Measurements from ENCODE around the gene WDR72. TPM values are rescaled to one million over a fixed set of nuclear protein-coding genes. Genes with fewer than 3 reads are reported as not detected.

WDR72 gene
- total and polyA plus RNA-seq, 2 experiments from 2014 or later: 0.99 to 1.9 TPM

DNA sequence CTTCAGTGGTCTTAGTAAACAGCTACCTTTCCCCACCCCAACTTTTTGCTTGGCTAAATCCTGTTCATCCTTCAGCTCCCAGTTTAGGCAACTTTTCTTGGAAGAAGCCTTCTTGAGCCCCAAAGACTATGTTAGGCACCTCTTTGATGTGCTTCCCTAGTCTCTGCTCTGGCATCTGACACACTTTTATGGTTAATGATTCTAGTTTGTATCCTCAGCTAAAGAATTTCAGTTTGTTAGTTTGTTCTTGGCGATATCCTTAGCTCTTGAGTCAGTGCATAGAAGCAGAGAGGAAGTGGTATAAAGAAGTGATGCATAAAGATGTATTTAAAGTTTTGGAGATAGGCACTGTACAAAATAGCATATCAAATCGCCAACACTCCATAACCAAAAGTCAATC, 168.4 kb downstream of the WDR72 start:
- TF ChIP-seq EZH2phosphoT487 (IDR thresholded peaks at IDR 0.05; ENCODE audit: unreplicated experiment) (no peak), ZNF114 (CRISPR knock-in tag; IDR thresholded peaks at IDR 0.05) (no peak), CREB1 (CRISPR knock-in tag; IDR thresholded peaks at IDR 0.05; ENCODE audit: low read depth) (no peak), CTCF (conservative IDR thresholded peaks at IDR 0.05; ENCODE audit: low read depth in 2 of 2) (no peak), NANOG (IDR thresholded peaks at IDR 0.05; ENCODE audit: borderline replicate concordance) (no peak), EZH2 (IDR thresholded peaks at IDR 0.05; ENCODE audit: low read depth, unreplicated experiment) (no peak), JUNB (IDR thresholded peaks at IDR 0.05; ENCODE audit: unreplicated experiment) (no peak), ZNF331 (CRISPR knock-in tag; IDR thresholded peaks at IDR 0.05; ENCODE audit: low read depth) (no peak), STAT1 (IDR thresholded peaks at IDR 0.05; ENCODE audit: unreplicated experiment) (no peak)
- TF ChIP-seq, protein P1, sequence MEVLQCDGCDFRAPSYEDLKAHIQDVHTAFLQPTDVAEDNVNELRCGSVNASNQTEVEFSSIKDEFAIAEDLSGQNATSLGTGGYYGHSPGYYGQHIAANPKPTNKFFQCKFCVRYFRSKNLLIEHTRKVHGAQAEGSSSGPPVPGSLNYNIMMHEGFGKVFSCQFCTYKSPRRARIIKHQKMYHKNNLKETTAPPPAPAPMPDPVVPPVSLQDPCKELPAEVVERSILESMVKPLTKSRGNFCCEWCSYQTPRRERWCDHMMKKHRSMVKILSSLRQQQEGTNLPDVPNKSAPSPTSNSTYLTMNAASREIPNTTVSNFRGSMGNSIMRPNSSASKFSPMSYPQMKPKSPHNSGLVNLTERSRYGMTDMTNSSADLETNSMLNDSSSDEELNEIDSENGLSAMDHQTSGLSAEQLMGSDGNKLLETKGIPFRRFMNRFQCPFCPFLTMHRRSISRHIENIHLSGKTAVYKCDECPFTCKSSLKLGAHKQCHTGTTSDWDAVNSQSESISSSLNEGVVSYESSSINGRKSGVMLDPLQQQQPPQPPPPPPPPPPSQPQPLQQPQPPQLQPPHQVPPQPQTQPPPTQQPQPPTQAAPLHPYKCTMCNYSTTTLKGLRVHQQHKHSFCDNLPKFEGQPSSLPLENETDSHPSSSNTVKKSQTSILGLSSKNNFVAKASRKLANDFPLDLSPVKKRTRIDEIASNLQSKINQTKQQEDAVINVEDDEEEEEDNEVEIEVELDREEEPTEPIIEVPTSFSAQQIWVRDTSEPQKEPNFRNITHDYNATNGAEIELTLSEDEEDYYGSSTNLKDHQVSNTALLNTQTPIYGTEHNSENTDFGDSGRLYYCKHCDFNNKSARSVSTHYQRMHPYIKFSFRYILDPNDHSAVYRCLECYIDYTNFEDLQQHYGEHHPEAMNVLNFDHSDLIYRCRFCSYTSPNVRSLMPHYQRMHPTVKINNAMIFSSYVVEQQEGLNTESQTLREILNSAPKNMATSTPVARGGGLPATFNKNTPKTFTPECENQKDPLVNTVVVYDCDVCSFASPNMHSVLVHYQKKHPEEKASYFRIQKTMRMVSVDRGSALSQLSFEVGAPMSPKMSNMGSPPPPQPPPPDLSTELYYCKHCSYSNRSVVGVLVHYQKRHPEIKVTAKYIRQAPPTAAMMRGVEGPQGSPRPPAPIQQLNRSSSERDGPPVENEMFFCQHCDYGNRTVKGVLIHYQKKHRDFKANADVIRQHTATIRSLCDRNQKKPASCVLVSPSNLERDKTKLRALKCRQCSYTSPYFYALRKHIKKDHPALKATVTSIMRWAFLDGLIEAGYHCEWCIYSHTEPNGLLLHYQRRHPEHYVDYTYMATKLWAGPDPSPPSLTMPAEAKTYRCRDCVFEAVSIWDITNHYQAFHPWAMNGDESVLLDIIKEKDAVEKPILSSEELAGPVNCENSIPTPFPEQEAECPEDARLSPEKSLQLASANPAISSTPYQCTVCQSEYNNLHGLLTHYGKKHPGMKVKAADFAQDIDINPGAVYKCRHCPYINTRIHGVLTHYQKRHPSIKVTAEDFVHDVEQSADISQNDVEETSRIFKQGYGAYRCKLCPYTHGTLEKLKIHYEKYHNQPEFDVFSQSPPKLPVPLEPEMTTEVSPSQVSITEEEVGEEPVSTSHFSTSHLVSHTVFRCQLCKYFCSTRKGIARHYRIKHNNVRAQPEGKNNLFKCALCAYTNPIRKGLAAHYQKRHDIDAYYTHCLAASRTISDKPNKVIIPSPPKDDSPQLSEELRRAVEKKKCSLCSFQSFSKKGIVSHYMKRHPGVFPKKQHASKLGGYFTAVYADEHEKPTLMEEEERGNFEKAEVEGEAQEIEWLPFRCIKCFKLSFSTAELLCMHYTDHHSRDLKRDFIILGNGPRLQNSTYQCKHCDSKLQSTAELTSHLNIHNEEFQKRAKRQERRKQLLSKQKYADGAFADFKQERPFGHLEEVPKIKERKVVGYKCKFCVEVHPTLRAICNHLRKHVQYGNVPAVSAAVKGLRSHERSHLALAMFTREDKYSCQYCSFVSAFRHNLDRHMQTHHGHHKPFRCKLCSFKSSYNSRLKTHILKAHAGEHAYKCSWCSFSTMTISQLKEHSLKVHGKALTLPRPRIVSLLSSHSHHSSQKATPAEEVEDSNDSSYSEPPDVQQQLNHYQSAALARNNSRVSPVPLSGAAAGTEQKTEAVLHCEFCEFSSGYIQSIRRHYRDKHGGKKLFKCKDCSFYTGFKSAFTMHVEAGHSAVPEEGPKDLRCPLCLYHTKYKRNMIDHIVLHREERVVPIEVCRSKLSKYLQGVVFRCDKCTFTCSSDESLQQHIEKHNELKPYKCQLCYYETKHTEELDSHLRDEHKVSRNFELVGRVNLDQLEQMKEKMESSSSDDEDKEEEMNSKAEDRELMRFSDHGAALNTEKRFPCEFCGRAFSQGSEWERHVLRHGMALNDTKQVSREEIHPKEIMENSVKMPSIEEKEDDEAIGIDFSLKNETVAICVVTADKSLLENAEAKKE (CRISPR knock-in tag; IDR thresholded peaks at IDR 0.05): no peak
- H3K79me2 ChIP-seq (replicated peaks; ENCODE audit: insufficient read depth): no peaks in the 10 kb centered on the region
- ATAC-seq: no peak
- H3K4me3 ChIP-seq: no peak overlapping the region
- no peaks in the 10 kb centered on the region for H3K27me3 ChIP-seq (ENCODE audit: insufficient read depth)
- Mint-ChIP-seq H3K36me3 (ENCODE audit: low read depth) (no peaks in the 10 kb centered on the region), H3K9me3 (no peaks in the 10 kb centered on the region), H3K27me3 (ENCODE audit: insufficient read depth, low read depth, poor library complexity) (no peaks in the 10 kb centered on the region), H3K4me3 (no peak overlapping the region), H3K27ac (no peak overlapping the region), H3K4me1 (peaks cover 22% of the 10 kb centered on the region)
- H2AFZ ChIP-seq: no peak overlapping the region
- no peaks in the 10 kb centered on the region for H3F3A ChIP-seq (replicated peaks; ENCODE audit: low read depth)
- H3K4me1 ChIP-seq (ENCODE audit: insufficient read depth): no peaks in the 10 kb centered on the region; the same call in 1 of the 2 replicates
- H3K4me2 ChIP-seq: no peak overlapping the region
- DNase-seq (ENCODE audit: low spot score): no peak
- no peaks in the 10 kb centered on the region for H3K9me2 ChIP-seq (ENCODE audit: insufficient read depth)
- no peak overlapping the region for H3K27ac ChIP-seq (ENCODE audit: low read depth)
- H3K36me3 ChIP-seq (ENCODE audit: insufficient read depth): no peaks in the 10 kb centered on the region
- H4K20me1 ChIP-seq (replicated peaks; ENCODE audit: insufficient read depth): no peaks in the 10 kb centered on the region

All from GM23338 (cell line).